ENCODE data around the gene THRB. TPM values are rescaled to one million over a fixed set of nuclear protein-coding genes. Genes with fewer than 3 reads are reported as not detected.

The THRB gene
- total RNA-seq, 3 donors from 2014 or later: 25.1 to 75.5 (median 59.8) TPM

GRCh38 chr3:24496529-24497482, 2.2 kb upstream of the THRB start:
- DNase-seq (peak; percentile 70 to 86 (median 78)), ATAC-seq (no peak)
- Histone ChIP-seq H3K9me3 (no peaks in the 10 kb centered on the region), H3K36me3 (ENCODE audit: low read depth) (no peaks in the 10 kb centered on the region), H3K4me1 (ENCODE audit: low read depth) (peaks cover 4% of the 10 kb centered on the region), H3K4me3 (no peak overlapping the region)
- intact Hi-C loops (cut with DNase I, micrococcal nuclease): loop anchor here in 1 of 2 donors (10.0 kb wide), 1 partner anchor 232 kb away; no protein-coding TSS in a partner anchor
- TF ChIP-seq, protein P1, sequence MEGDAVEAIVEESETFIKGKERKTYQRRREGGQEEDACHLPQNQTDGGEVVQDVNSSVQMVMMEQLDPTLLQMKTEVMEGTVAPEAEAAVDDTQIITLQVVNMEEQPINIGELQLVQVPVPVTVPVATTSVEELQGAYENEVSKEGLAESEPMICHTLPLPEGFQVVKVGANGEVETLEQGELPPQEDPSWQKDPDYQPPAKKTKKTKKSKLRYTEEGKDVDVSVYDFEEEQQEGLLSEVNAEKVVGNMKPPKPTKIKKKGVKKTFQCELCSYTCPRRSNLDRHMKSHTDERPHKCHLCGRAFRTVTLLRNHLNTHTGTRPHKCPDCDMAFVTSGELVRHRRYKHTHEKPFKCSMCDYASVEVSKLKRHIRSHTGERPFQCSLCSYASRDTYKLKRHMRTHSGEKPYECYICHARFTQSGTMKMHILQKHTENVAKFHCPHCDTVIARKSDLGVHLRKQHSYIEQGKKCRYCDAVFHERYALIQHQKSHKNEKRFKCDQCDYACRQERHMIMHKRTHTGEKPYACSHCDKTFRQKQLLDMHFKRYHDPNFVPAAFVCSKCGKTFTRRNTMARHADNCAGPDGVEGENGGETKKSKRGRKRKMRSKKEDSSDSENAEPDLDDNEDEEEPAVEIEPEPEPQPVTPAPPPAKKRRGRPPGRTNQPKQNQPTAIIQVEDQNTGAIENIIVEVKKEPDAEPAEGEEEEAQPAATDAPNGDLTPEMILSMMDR (IDR thresholded peaks at IDR 0.05): peak; percentile 32

DNA sequence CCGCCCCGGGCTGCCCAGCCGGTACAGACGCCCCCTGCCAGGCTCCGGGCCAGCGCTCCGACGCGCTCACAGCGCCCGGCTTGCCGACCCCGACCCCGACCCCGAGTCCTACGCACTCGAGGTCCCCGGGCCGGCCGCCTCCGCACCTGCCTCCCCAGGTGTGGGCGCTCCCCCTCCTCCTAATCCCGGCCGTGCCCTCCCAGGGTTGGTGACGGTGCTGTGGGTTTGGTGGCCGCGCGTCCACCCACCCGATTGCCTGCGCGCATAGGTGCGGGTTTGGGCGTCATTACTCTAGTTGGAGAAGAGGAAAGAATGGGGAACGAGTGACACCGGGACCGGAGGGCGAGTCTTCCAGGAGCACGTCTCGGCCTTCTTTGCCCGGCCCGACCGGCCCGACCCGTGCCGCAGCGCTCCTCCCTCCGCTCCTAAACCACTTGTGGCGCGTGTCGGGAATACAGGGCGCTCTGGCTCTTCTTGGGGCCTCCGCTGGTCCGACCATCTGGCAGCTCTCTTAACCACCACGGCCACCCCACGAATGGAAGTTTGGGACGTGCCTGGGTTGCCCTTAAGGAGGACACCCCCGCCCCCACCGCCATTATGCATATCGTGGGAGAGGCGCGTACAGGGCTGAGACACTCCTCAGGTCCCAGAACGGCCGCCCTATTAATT, 810 bp upstream of the THRB start:
- H3K9me3 ChIP-seq: no peaks in the 10 kb centered on the region
- DNase-seq: peak; percentile 76 to 83 (median 81)
- peak overlapping the region; percentile 25 for H3K4me3 ChIP-seq
- H3K36me3 ChIP-seq (ENCODE audit: low read depth): no peaks in the 10 kb centered on the region
- TF ChIP-seq, protein P1 (IDR thresholded peaks at IDR 0.05): no peak
- peak; percentile 71 for ATAC-seq
- peaks cover 5% of the 10 kb centered on the region for H3K4me1 ChIP-seq (ENCODE audit: low read depth)
- intact Hi-C loops (cut with DNase I, micrococcal nuclease): loop anchor here in 1 of 2 donors (10.0 kb wide), 1 partner anchor 231 kb away; no protein-coding TSS in a partner anchor

GRCh38 chr3:24493746-24494617, 668 bp downstream of the THRB start:
- intact Hi-C loops (cut with DNase I, micrococcal nuclease): loop anchor here in 1 of 2 donors (10.0 kb wide), 1 partner anchor 229 kb away; no protein-coding TSS in a partner anchor
- TF ChIP-seq, protein P1 (IDR thresholded peaks at IDR 0.05): no peak
- Histone ChIP-seq H3K4me3 (peak overlapping the region; percentile 46), H3K4me1 (ENCODE audit: low read depth) (peaks cover 7% of the 10 kb centered on the region), H3K9me3 (no peaks in the 10 kb centered on the region), H3K36me3 (ENCODE audit: low read depth) (no peaks in the 10 kb centered on the region)
- DNase-seq: peak in 2 of 3 donors; percentile 72 to 79
- peak; percentile 51 for ATAC-seq

GRCh38 chr3:24492971-24493551, 1.6 kb downstream of the THRB start:
- Histone ChIP-seq H3K36me3 (ENCODE audit: low read depth) (no peaks in the 10 kb centered on the region), H3K4me3 (no peak overlapping the region), H3K9me3 (no peaks in the 10 kb centered on the region), H3K4me1 (ENCODE audit: low read depth) (peaks cover 7% of the 10 kb centered on the region)
- DNase-seq (no peak), ATAC-seq (no peak)
- intact Hi-C loops (cut with DNase I, micrococcal nuclease): loop anchor here in 1 of 2 donors (10.0 kb wide), 1 partner anchor 228 kb away; no protein-coding TSS in a partner anchor
- TF ChIP-seq, protein P1 (IDR thresholded peaks at IDR 0.05): no peak
